PC-9 (cell line): Measurements from ENCODE around the gene DMGDH. TPM values are rescaled to one million over a fixed set of nuclear protein-coding genes. Genes with fewer than 3 reads are reported as not detected.

Experiments used
- BruUV-seq: library from RNA; stranded (reverse); fragments of 400-500 nt; replicated peaks from 2 replicates; lab custom pipeline; 2021; lab: Mats Ljungman, UMichigan
- CTCF ChIA-PET: fragments of 300-600 bp; sonication (Branson Sonifier 250); formaldehyde crosslinking; loops from one replicate; lab custom pipeline; 2022; ENCODE audit warnings: antibody characterized with exemption; lab: Charles Lee
- POLR2A ChIA-PET: fragments of 300-600 bp; sonication (Branson Sonifier 250); formaldehyde crosslinking; loops from one replicate; lab custom pipeline; 2022; ENCODE audit warnings: antibody characterized with exemption; ENCODE audit not compliant: unreplicated experiment; lab: Charles Lee
- DNase-seq, 2 experiments: peaks; one replicate each; pipeline versions ENCODE4 v3.0.0 to v3.0.0-alpha.2; 2015 to 2022; ENCODE audit warnings: mixed read lengths in 1 of 2
- H2AFZ ChIP-seq: fragments of 200-600 bp; sonication (generic); 2 replicates; pipeline ENCODE4 v1.8.1; 2017; ENCODE audit warnings: antibody characterized with exemption
- H3F3A ChIP-seq: fragments of 200-600 bp; sonication (generic); 2 replicates; pipeline ENCODE4 v1.8.1; 2017; ENCODE audit warnings: antibody characterized with exemption, mild to moderate bottlenecking, low read depth; ENCODE audit not compliant: insufficient read depth
- H3K27ac ChIP-seq: fragments of 200-600 bp; sonication (generic); 2 replicates; pipeline ENCODE4 v1.6.1; 2016; ENCODE audit warnings: mixed run types
- H3K27me3 ChIP-seq: fragments of 200-600 bp; sonication (generic); 2 replicates; pipeline ENCODE4 v1.6.1; 2016; ENCODE audit warnings: low read depth, mixed run types; ENCODE audit not compliant: insufficient read depth
- H3K36me3 ChIP-seq: fragments of 200-600 bp; sonication (generic); 2 replicates; pipeline ENCODE4 v1.6.1; 2016; ENCODE audit warnings: low read depth, mixed run types
- H3K4me1 ChIP-seq: fragments of 200-600 bp; sonication (generic); replicated peaks from 2 replicates; pipeline ENCODE4 v1.6.1; 2016; ENCODE audit warnings: mixed run types; ENCODE audit not compliant: insufficient read depth
- H3K4me2 ChIP-seq: fragments of 200-600 bp; sonication (generic); 2 replicates; pipeline ENCODE4 v1.6.1; 2017; ENCODE audit warnings: mixed run types
- H3K4me3 ChIP-seq: fragments of 200-600 bp; sonication (generic); 2 replicates; pipeline ENCODE4 v1.6.1; 2016; ENCODE audit warnings: mixed run types
- H3K79me2 ChIP-seq: fragments of 200-600 bp; sonication (generic); 2 replicates; pipeline ENCODE4 v1.6.1; 2017; ENCODE audit warnings: low read depth, mixed run types
- H3K9me2 ChIP-seq: fragments of 200-600 bp; sonication (generic); 2 replicates; pipeline ENCODE4 v1.8.1; 2017; ENCODE audit warnings: mild to moderate bottlenecking; ENCODE audit not compliant: insufficient read depth
- H3K9me3 ChIP-seq: fragments of 200-600 bp; sonication (generic); 2 replicates; pipeline ENCODE4 v1.8.1; 2016; ENCODE audit warnings: low read depth; ENCODE audit not compliant: insufficient read depth
- H4K20me1 ChIP-seq: fragments of 200-600 bp; sonication (generic); 2 replicates; pipeline ENCODE4 v1.8.1; 2017; ENCODE audit not compliant: insufficient read depth
- EZH2 ChIP-seq: fragments of 200-600 bp; sonication (generic); IDR thresholded peaks from 2 replicates; pipeline ENCODE4 v1.8.0; 2017; ENCODE audit warnings: antibody characterized with exemption, low read depth
- intact Hi-C: fragments of 100-400 bp; cut with micrococcal nuclease; formaldehyde crosslinking; loops from one replicate; pipeline ENCODE4 v1.10.0; 2022; ENCODE audit not compliant: unreplicated experiment
- total RNA-seq: library from RNA; stranded (reverse); gene quantifications from 2 replicates; pipeline ENCODE4 v1.2.3, GENCODE V29; 2021
- TF ChIP-seq, protein P1 (sequence below): fragments of 200-600 bp; sonication (generic); conservative IDR thresholded peaks from 2 replicates; pipeline ENCODE4 v1.6.1; 2017; ENCODE audit warnings: mixed run types, antibody characterized with exemption, mild to moderate bottlenecking, moderate library complexity

The DMGDH gene
- total RNA-seq, 1 experiment from 2014 or later: 8.1 TPM

DNA sequence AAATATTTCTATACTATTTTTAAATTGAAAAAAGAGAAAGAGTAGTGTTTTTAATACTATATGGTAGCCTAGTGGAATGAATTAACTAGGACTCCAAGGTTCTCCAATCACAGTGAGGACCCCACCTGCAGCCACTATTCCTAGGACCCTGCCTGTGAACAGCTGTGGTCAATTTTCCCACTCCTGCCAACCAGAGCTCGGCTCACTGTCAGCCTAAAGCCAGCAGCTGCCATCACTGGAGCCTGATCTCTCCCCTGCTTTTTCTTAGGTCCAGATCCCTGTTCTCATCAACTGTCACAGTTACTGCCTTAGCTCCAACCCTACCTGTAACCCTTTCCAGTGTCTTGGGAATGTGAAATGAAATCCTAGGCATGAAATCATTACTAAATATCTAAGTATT is 109.7 kb downstream of the DMGDH start:
- Histone ChIP-seq H3K9me2 (no peaks in the 10 kb centered on the region), H3K4me2 (no peak overlapping the region), H3K9me3 (no peaks in the 10 kb centered on the region), H3K4me3 (no peak overlapping the region), H3K36me3 (no peaks in the 10 kb centered on the region), H3K27me3 (no peaks in the 10 kb centered on the region), H2AFZ (no peak overlapping the region), H3K4me1 (no peaks in the 10 kb centered on the region), H3F3A (no peaks in the 10 kb centered on the region), H4K20me1 (no peaks in the 10 kb centered on the region), H3K27ac (no peak overlapping the region), H3K79me2 (no peaks in the 10 kb centered on the region)
- ChIA-PET CTCF (no interaction called here), POLR2A (no interaction called here)
- no peak for DNase-seq
- intact Hi-C loops: no loop called here
- TF ChIP-seq, protein P1, sequence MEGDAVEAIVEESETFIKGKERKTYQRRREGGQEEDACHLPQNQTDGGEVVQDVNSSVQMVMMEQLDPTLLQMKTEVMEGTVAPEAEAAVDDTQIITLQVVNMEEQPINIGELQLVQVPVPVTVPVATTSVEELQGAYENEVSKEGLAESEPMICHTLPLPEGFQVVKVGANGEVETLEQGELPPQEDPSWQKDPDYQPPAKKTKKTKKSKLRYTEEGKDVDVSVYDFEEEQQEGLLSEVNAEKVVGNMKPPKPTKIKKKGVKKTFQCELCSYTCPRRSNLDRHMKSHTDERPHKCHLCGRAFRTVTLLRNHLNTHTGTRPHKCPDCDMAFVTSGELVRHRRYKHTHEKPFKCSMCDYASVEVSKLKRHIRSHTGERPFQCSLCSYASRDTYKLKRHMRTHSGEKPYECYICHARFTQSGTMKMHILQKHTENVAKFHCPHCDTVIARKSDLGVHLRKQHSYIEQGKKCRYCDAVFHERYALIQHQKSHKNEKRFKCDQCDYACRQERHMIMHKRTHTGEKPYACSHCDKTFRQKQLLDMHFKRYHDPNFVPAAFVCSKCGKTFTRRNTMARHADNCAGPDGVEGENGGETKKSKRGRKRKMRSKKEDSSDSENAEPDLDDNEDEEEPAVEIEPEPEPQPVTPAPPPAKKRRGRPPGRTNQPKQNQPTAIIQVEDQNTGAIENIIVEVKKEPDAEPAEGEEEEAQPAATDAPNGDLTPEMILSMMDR: no peak
- TF ChIP-seq EZH2: no peak
- no TSS peak for BruUV-seq

- DNase-seq: no peak
- intact Hi-C loops: no loop called here
- ChIA-PET CTCF (no interaction called here), POLR2A (no interaction called here)
- H3K9me2 ChIP-seq: no peaks in the 10 kb centered on the region
- no peak overlapping the region for H2AFZ ChIP-seq
- no peaks in the 10 kb centered on the region for H3K27me3 ChIP-seq
- TF ChIP-seq, protein P1: no peak
- no peak for TF ChIP-seq EZH2
- H3K4me2 ChIP-seq: no peak overlapping the region
- no peaks in the 10 kb centered on the region for H3K36me3 ChIP-seq
- no peak overlapping the region for H3K4me3 ChIP-seq
- H3K79me2 ChIP-seq: no peaks in the 10 kb centered on the region
- no peaks in the 10 kb centered on the region for H3K9me3 ChIP-seq
- no TSS peak for BruUV-seq
- H3K27ac ChIP-seq: no peak overlapping the region
- H4K20me1 ChIP-seq: no peaks in the 10 kb centered on the region
- no peaks in the 10 kb centered on the region for H3F3A ChIP-seq
- no peaks in the 10 kb centered on the region for H3K4me1 ChIP-seq
These were observed 110.6 kb downstream of the DMGDH start for GRCh38 chr5:78958672-78959445.

GRCh38 chr5:78956901-78957300 is 112.6 kb downstream of the DMGDH start:
- no TSS peak for BruUV-seq

More at GRCh38 chr5:78956901-78957300, 112.6 kb downstream of the DMGDH start:
- H4K20me1 ChIP-seq: no peaks in the 10 kb centered on the region
- ChIA-PET CTCF (no interaction called here), POLR2A (no interaction called here)
- H3K4me1 ChIP-seq: no peaks in the 10 kb centered on the region
- H3K36me3 ChIP-seq: no peaks in the 10 kb centered on the region
- no peak overlapping the region for H2AFZ ChIP-seq
- no peak for DNase-seq
- H3K27ac ChIP-seq: no peak overlapping the region
- H3K79me2 ChIP-seq: no peaks in the 10 kb centered on the region
- no peak overlapping the region for H3K4me2 ChIP-seq
- H3K9me3 ChIP-seq: no peaks in the 10 kb centered on the region
- no peak for TF ChIP-seq EZH2
- TF ChIP-seq, protein P1: no peak
- H3F3A ChIP-seq: no peaks in the 10 kb centered on the region
- no peaks in the 10 kb centered on the region for H3K9me2 ChIP-seq
- H3K4me3 ChIP-seq: no peak overlapping the region
- H3K27me3 ChIP-seq: no peaks in the 10 kb centered on the region
- intact Hi-C loops: no loop called here
